ACC112 (cell line): ENCODE measurements around the gene SPINT4.
"Not testable (repeated sequence)": the region's sequence is repeated elsewhere in the genome, so short reads cannot be mapped to it uniquely, and the experiment has no call there.

ENCODE experiments used
- H2AFZ ChIP-seq: fragments of 200-600 bp; sonication (generic); one replicate; pipeline ENCODE4 v1.6.0; 2017; ENCODE audit warnings: antibody characterized with exemption, low read length; ENCODE audit not compliant: unreplicated experiment
- H3K27ac ChIP-seq: fragments of 200-600 bp; sonication (generic); 2 replicates; pipeline ENCODE4 v1.5.1; 2014; ENCODE audit warnings: low read depth, mild to moderate bottlenecking, antibody characterized with exemption, low read length, moderate library complexity
- H3K27me3 ChIP-seq: fragments of 200-600 bp; sonication (generic); 2 replicates; pipeline ENCODE4 v1.6.1; 2014; ENCODE audit warnings: mild to moderate bottlenecking, antibody characterized with exemption, low read length, moderate library complexity, mixed read lengths; ENCODE audit not compliant: insufficient read depth
- H3K36me3 ChIP-seq: fragments of 200-600 bp; sonication (generic); 2 replicates; pipeline ENCODE4 v1.6.1; 2016; ENCODE audit warnings: mild to moderate bottlenecking, antibody characterized with exemption, low read length, moderate library complexity, mixed read lengths; ENCODE audit not compliant: insufficient read depth
- H3K4me1 ChIP-seq: fragments of 200-600 bp; sonication (generic); one replicate; pipeline ENCODE4 v1.6.1; 2016; ENCODE audit warnings: low read length, mixed read lengths; ENCODE audit not compliant: insufficient read depth, unreplicated experiment, control insufficient read depth
- H3K4me3 ChIP-seq: fragments of 200-600 bp; sonication (generic); 2 replicates; pipeline ENCODE4 v1.5.1; 2014; ENCODE audit warnings: mild to moderate bottlenecking, low read depth, low read length
- H3K79me2 ChIP-seq: fragments of 200-600 bp; sonication (generic); one replicate; pipeline ENCODE4 v1.6.0; 2016; ENCODE audit warnings: low read length; ENCODE audit not compliant: control insufficient read depth, unreplicated experiment, insufficient read depth

The SPINT4 gene

DNA sequence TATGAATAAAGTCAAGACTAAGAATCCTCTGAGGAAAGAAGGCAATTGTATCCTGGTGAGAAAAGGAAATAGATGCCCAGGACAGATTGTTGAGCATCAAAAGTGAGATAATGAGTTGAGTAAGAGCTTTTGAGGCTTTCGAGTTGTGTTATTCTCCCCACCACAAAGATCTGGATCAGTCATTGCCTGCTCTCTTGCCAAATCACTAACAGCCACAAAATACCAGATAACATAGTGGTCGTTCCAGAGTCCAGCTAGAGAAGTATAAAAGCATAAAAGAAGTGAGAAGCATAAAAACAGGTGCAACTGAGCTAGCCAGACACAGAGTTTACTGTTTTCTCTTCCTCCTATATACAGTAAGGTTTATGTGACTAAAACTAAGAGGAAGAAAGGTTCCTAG lies 4.9 kb downstream of the SPINT4 start:
- Histone ChIP-seq H2AFZ (no peak overlapping the region), H3K4me3 (no peak overlapping the region), H3K27ac (no peak overlapping the region), H3K4me1 (no peaks in the 10 kb centered on the region), H3K79me2 (no peaks in the 10 kb centered on the region), H3K27me3 (peaks cover 54% of the 10 kb centered on the region), H3K36me3 (no peaks in the 10 kb centered on the region)

DNA sequence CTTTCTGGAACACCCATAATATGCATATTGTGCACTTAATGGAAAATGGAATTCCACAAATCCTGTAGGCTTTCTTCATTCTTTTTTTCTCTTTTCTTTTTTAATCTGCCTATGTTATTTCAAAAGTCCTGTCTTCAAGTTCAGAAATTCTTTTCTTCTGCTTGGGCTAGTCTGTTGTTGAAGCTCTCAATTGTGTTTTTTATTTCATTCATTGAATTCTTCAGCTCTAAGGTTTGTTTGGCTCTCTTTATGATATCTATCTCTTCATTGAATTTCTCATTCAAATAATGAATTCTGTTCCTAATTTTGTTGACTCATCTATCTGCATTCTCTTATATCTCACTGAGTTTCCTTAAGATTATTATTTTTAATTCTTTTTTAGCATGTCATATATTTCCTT lies 10.1 kb downstream of the SPINT4 start:
- Histone ChIP-seq H3K27me3 (peaks cover 14% of the 10 kb centered on the region; the same call in 1 of the 2 replicates), H3K27ac (no peak overlapping the region), H3K4me1 (no peaks in the 10 kb centered on the region), H3K4me3 (no peak overlapping the region), H2AFZ (no peak overlapping the region), H3K79me2 (no peaks in the 10 kb centered on the region), H3K36me3 (no peaks in the 10 kb centered on the region)

DNA sequence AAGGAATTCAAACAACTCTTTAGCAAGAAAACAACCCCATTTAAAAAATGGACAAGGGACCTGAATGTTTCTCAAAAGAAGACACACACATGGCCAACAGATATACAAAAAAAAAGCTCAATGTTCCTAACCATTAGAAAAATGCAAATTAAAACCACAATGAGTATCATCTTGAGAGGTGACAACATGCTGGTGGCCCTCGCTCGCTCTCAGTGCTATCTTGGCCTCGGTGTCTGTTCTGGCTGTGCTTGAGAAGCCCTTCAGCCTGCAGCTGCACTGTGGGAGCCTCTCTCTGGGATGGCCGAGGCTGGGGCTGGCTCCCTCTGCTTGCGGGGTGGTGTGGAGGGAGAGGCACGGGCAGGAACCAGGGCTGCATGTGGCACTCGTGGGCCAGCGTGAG lies 13.4 kb downstream of the SPINT4 start:
- Histone ChIP-seq H3K4me3 (no peak overlapping the region), H3K36me3 (no peaks in the 10 kb centered on the region), H2AFZ (no peak overlapping the region), H3K27ac (no peak overlapping the region), H3K27me3 (no peaks in the 10 kb centered on the region; the same call in 1 of the 2 replicates), H3K79me2 (no peaks in the 10 kb centered on the region), H3K4me1 (no peaks in the 10 kb centered on the region)

- Histone ChIP-seq H2AFZ (no peak overlapping the region), H3K79me2 (no peaks in the 10 kb centered on the region), H3K4me3 (no peak overlapping the region), H3K4me1 (no peaks in the 10 kb centered on the region), H3K27ac (no peak overlapping the region), H3K36me3 (no peaks in the 10 kb centered on the region), H3K27me3 (no peaks in the 10 kb centered on the region; the same call in 1 of the 2 replicates)
These were observed 13.8 kb downstream of the SPINT4 start for GRCh38 chr20:45735988-45736387.

- H3K4me3 ChIP-seq, result no peak overlapping the region
- no peaks in the 10 kb centered on the region for H3K36me3 ChIP-seq
- H3K4me1 ChIP-seq, result no peaks in the 10 kb centered on the region
- peaks cover 1% of the 10 kb centered on the region; the same call in 1 of the 2 replicates for H3K27me3 ChIP-seq
- H2AFZ ChIP-seq, result no peak overlapping the region
- H3K79me2 ChIP-seq, result no peaks in the 10 kb centered on the region
- no peak overlapping the region for H3K27ac ChIP-seq
These were observed 20.4 kb downstream of the SPINT4 start for GRCh38 chr20:45742596-45742995.

GRCh38 chr20:45745015-45745414 lies 22.9 kb downstream of the SPINT4 start:
- H3K27me3 ChIP-seq, result peaks cover 17% of the 10 kb centered on the region; the same call in 1 of the 2 replicates
- no peaks in the 10 kb centered on the region for H3K36me3 ChIP-seq
- no peak overlapping the region for H3K27ac ChIP-seq
- H3K79me2 ChIP-seq, result no peaks in the 10 kb centered on the region
- no peak overlapping the region for H2AFZ ChIP-seq
- no peak overlapping the region for H3K4me3 ChIP-seq
- no peaks in the 10 kb centered on the region for H3K4me1 ChIP-seq

DNA sequence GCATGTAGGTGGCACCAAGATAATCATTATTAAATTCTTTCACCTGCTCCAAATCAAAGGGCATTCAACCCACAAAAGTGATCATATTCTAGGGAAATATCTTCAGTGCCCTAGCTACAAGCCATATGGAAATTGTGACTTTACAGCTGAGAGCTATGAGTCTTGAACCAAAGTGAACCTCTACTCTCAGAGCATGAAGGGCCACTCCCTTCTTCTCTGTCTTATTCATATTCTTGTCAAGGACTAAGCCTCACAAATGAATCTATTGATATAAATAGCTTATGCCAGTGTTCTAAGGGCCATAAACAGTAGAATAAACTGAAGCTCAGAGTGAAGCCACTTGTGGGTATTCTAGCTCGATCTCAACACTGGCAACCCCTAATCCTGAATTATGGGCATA lies 29.6 kb downstream of the SPINT4 start:
- H3K36me3 ChIP-seq, result no peaks in the 10 kb centered on the region
- no peaks in the 10 kb centered on the region for H3K79me2 ChIP-seq
- H3K4me1 ChIP-seq, result no peaks in the 10 kb centered on the region
- no peak overlapping the region for H3K4me3 ChIP-seq
- peaks cover 17% of the 10 kb centered on the region; the same call in 1 of the 2 replicates for H3K27me3 ChIP-seq
- no peak overlapping the region for H2AFZ ChIP-seq
- H3K27ac ChIP-seq, result no peak overlapping the region

GRCh38 chr20:45752746-45753145 lies 30.6 kb downstream of the SPINT4 start:
- H3K4me1 ChIP-seq, result no peaks in the 10 kb centered on the region
- H3K79me2 ChIP-seq, result no peaks in the 10 kb centered on the region
- peaks cover 15% of the 10 kb centered on the region; the same call in 1 of the 2 replicates for H3K27me3 ChIP-seq
- H2AFZ ChIP-seq, result no peak overlapping the region
- no peaks in the 10 kb centered on the region for H3K36me3 ChIP-seq
- peak overlapping the region; percentile 38 for H3K27ac ChIP-seq
- H3K4me3 ChIP-seq, result no peak overlapping the region

DNA sequence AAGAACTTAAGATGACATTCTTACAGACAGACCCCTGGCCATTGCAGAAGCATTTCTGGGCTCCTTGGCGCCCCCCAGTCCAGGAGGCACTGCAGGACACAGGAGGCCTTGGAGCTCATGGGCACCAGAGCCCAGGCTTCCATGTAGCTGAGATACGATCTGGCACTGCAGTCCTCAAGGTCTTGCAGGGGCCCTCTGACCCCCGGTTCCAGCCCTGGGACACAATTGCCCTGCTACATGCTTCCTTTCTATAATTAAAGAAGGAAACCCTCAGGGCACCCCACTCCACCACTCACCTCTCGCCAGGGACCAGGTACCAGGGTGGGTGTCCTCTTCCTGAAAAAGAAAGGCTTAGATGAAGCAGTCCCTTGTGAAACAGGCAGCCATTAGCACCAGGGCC lies 35.9 kb downstream of the SPINT4 start:
- no peak overlapping the region for H2AFZ ChIP-seq
- H3K79me2 ChIP-seq, result no peaks in the 10 kb centered on the region
- no peak overlapping the region for H3K4me3 ChIP-seq
- no peak overlapping the region for H3K27ac ChIP-seq
- H3K36me3 ChIP-seq, result no peaks in the 10 kb centered on the region
- no peaks in the 10 kb centered on the region for H3K27me3 ChIP-seq
- no peaks in the 10 kb centered on the region for H3K4me1 ChIP-seq

DNA sequence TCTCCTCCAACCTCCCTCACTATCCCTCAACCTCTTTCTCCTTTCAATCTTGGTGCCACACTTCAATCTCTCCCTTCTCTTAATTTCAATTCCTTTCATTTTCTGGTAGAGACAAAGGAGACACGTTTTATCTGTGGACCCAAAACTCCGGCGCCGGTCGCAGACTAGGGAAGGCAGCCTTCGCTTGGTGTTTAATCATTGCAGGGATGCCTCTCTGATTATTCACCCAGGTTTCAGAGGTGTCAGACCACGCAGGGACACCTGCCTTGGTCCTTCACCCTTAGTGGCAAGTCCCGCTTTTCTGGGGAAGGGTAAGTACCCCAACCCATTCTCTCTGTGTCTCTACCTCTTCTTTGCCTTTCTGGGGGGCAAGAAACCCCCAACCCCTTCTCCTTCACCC lies 37.8 kb downstream of the SPINT4 start:
- H2AFZ ChIP-seq, result not testable (repeated sequence)

GRCh38 chr20:45761966-45762365 lies 39.8 kb downstream of the SPINT4 start:
- not testable (repeated sequence) for H2AFZ ChIP-seq, H3K4me1 ChIP-seq, H3K27me3 ChIP-seq, H3K36me3 ChIP-seq, H3K27ac ChIP-seq, H3K79me2 ChIP-seq, H3K4me3 ChIP-seq

More for the DNA sequence above, 37.8 kb downstream of the SPINT4 start:
- H3K27me3 ChIP-seq, H3K79me2 ChIP-seq, H3K4me1 ChIP-seq, H3K27ac ChIP-seq, H3K36me3 ChIP-seq, H3K4me3 ChIP-seq: not testable (repeated sequence)
